Neural cell (in vitro differentiated cells): ENCODE data around the gene LCT. TPM values are rescaled to one million over a fixed set of nuclear protein-coding genes. Genes with fewer than 3 reads are reported as not detected.

Experiments
- H2AFZ ChIP-seq: fragments of 200-600, 300-800 bp; sonication (generic), shearing (Covaris generic); 2 replicates; pipeline ENCODE4 v1.6.0; 2014; ENCODE audit warnings: low read depth, mild to moderate bottlenecking, antibody characterized with exemption, low read length, moderate library complexity
- H3F3A ChIP-seq: fragments of 200-600 bp; shearing (Covaris generic); 2 replicates; pipeline ENCODE4 v1.6.1; 2016; ENCODE audit warnings: mild to moderate bottlenecking, moderate library complexity, mixed read lengths, antibody characterized with exemption, low read length; ENCODE audit not compliant: insufficient read depth, poor library complexity, severe bottlenecking
- H3K27ac ChIP-seq: fragments of 200-600, 300-800 bp; sonication (generic), shearing (Covaris generic); 2 replicates; pipeline ENCODE4 v1.5.1; 2014; ENCODE audit warnings: mild to moderate bottlenecking, low read length, moderate library complexity
- H3K27me3 ChIP-seq: fragments of 300-800, 200-600 bp; sonication (generic), shearing (Covaris generic); 2 replicates; pipeline ENCODE4 v1.6.0; 2014; ENCODE audit warnings: mild to moderate bottlenecking, low read depth, low read length, moderate library complexity; ENCODE audit not compliant: insufficient read depth
- H3K36me3 ChIP-seq: fragments of 300-800, 200-600 bp; sonication (generic), shearing (Covaris generic); 2 replicates; pipeline ENCODE4 v1.5.1; 2014; ENCODE audit warnings: mild to moderate bottlenecking, antibody characterized with exemption, low read length, moderate library complexity; ENCODE audit not compliant: insufficient read depth
- H3K4me2 ChIP-seq: fragments of 300-800, 200-600 bp; sonication (generic), shearing (Covaris generic); 2 replicates; pipeline ENCODE4 v1.6.0; 2014; ENCODE audit warnings: mild to moderate bottlenecking, low read length
- H3K4me3 ChIP-seq: fragments of 300-800, 200-600 bp; sonication (generic), shearing (Covaris generic); 2 replicates; pipeline ENCODE4 v1.5.1; 2014; ENCODE audit warnings: mild to moderate bottlenecking, low read length, moderate library complexity
- H3K79me2 ChIP-seq: fragments of 200-600 bp; shearing (Covaris generic); replicated peaks from 2 replicates; pipeline ENCODE4 v1.6.0; 2014; ENCODE audit warnings: mild to moderate bottlenecking, low read length, moderate library complexity; ENCODE audit not compliant: insufficient read depth
- H3K9ac ChIP-seq: fragments of 300-800, 200-600 bp; sonication (generic), shearing (Covaris generic); 2 replicates; pipeline ENCODE4 v1.6.1; 2016; ENCODE audit warnings: mild to moderate bottlenecking, low read length, mixed read lengths
- H3K9me2 ChIP-seq: fragments of 200-600 bp; shearing (Covaris generic); 2 replicates; pipeline ENCODE4 v1.6.1; 2016; ENCODE audit warnings: mild to moderate bottlenecking, low read length, mixed read lengths; ENCODE audit not compliant: insufficient read depth
- H3K9me3 ChIP-seq: fragments of 200-600, 300-800 bp; sonication (generic), shearing (Covaris generic); 2 replicates; pipeline ENCODE4 v1.6.1; 2016; ENCODE audit warnings: mild to moderate bottlenecking, mixed run types, low read length, moderate library complexity, mixed read lengths
- H4K20me1 ChIP-seq: fragments of 200-600 bp; shearing (Covaris generic); 2 replicates; pipeline ENCODE4 v1.6.1; 2016; ENCODE audit warnings: mild to moderate bottlenecking, mixed run types; ENCODE audit not compliant: insufficient read depth
- EP300 ChIP-seq: fragments of 450-650 bp; conservative IDR thresholded peaks from 2 replicates; pipeline ENCODE4 v1.6.1; 2014; ENCODE audit warnings: antibody characterized with exemption, mild to moderate bottlenecking, moderate library complexity; ENCODE audit not compliant: poor library complexity, severe bottlenecking
- EZH2 ChIP-seq: fragments of 200-600, 300-800 bp; shearing (Covaris generic), sonication (generic); IDR thresholded peaks from 2 replicates; pipeline ENCODE4 v1.6.1; 2014; ENCODE audit warnings: antibody characterized with exemption, low read length, borderline replicate concordance, mild to moderate bottlenecking; ENCODE audit not compliant: insufficient read depth, poor library complexity, severe bottlenecking
- MXI1 ChIP-seq: fragments of 450-650 bp; conservative IDR thresholded peaks from 2 replicates; pipeline ENCODE4 v1.6.1; 2014; ENCODE audit warnings: antibody characterized with exemption, mild to moderate bottlenecking; ENCODE audit not compliant: poor library complexity, severe bottlenecking
- POLR2AphosphoS5 ChIP-seq: IDR thresholded peaks from 2 replicates; pipeline ENCODE4 v1.6.1; 2012
- SMC3 ChIP-seq: fragments of 450-650 bp; conservative IDR thresholded peaks from 2 replicates; pipeline ENCODE4 v1.6.1; 2014; ENCODE audit warnings: antibody characterized with exemption, mild to moderate bottlenecking, moderate library complexity; ENCODE audit not compliant: poor library complexity
- TAF1 ChIP-seq: IDR thresholded peaks from 2 replicates; pipeline ENCODE4 v1.6.1; 2012; ENCODE audit warnings: low read depth
- polyA plus RNA-seq: library from polyadenylated mRNA; depleted of rRNA; stranded (reverse); fragments of >200 nt; gene quantifications from 2 replicates; pipeline ENCODE4 v1.2.3, GENCODE V29; 2014
- TF ChIP-seq, protein P1 (sequence below): fragments of 450-650 bp; IDR thresholded peaks from 2 replicates; pipeline ENCODE4 v1.5.1; 2014; ENCODE audit warnings: antibody characterized with exemption, mild to moderate bottlenecking, moderate library complexity; ENCODE audit not compliant: poor library complexity, severe bottlenecking
- TF ChIP-seq, protein P2 (sequence below): IDR thresholded peaks from 2 replicates; pipeline ENCODE4 v1.6.1; 2012; ENCODE audit warnings: borderline replicate concordance

The LCT gene
- polyA plus RNA-seq, 1 donor from 2014 or later: not detected

DNA sequence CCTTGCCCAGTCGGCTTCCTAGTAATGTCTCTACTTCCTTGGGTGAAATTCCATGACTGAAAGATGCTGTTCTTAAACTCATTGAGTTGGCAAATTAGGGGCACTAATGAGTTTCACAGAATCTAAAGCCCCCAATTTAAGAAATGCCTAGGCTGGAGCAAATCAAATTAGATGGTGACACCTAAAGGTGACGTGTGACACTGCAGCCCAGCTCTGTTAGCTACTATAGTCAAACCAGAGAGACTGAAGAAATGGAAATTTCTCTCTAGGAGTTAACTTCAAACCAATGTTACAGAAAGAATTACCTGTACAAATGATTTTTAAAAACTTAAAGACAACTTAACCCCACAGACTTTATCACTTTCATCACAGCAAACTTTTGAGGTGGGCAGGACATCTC, 37.2 kb downstream of the LCT start:
- Histone ChIP-seq H3K27me3 (no peaks in the 10 kb centered on the region), H3K9ac (no peak overlapping the region), H3K4me2 (no peak overlapping the region), H3K36me3 (no peaks in the 10 kb centered on the region), H4K20me1 (no peaks in the 10 kb centered on the region), H3K79me2 (no peaks in the 10 kb centered on the region), H3K27ac (no peak overlapping the region), H2AFZ (no peak overlapping the region), H3F3A (no peaks in the 10 kb centered on the region), H3K9me3 (peaks cover 5% of the 10 kb centered on the region), H3K9me2 (no peaks in the 10 kb centered on the region), H3K4me3 (no peak overlapping the region)
- TF ChIP-seq, protein P1, sequence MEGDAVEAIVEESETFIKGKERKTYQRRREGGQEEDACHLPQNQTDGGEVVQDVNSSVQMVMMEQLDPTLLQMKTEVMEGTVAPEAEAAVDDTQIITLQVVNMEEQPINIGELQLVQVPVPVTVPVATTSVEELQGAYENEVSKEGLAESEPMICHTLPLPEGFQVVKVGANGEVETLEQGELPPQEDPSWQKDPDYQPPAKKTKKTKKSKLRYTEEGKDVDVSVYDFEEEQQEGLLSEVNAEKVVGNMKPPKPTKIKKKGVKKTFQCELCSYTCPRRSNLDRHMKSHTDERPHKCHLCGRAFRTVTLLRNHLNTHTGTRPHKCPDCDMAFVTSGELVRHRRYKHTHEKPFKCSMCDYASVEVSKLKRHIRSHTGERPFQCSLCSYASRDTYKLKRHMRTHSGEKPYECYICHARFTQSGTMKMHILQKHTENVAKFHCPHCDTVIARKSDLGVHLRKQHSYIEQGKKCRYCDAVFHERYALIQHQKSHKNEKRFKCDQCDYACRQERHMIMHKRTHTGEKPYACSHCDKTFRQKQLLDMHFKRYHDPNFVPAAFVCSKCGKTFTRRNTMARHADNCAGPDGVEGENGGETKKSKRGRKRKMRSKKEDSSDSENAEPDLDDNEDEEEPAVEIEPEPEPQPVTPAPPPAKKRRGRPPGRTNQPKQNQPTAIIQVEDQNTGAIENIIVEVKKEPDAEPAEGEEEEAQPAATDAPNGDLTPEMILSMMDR: no peak

DNA sequence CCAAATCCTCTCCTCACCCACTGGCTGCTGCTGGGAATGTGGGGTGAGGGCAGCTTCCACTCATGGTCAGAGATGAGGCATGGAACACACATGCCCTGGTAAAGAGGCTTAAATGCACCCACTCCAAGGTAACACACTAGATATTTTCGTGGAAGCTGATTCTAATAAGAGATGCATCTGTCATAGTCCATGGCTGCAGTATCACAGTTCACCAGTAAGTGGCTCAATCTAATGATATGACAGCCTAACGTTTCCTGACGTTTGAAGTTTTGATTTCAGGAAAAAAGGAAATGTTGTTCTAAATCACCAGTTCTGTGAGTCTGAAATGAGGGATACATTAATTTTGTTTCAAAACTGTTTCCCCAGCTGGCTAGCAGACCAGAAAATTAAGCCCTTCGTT, 38.2 kb downstream of the LCT start:
- H3K9me2 ChIP-seq: no peaks in the 10 kb centered on the region
- peaks cover 5% of the 10 kb centered on the region for H3K9me3 ChIP-seq
- H3K4me3 ChIP-seq: no peak overlapping the region
- H3K9ac ChIP-seq: no peak overlapping the region
- H3K27me3 ChIP-seq: no peaks in the 10 kb centered on the region
- no peak overlapping the region for H3K4me2 ChIP-seq
- H4K20me1 ChIP-seq: no peaks in the 10 kb centered on the region
- no peaks in the 10 kb centered on the region for H3F3A ChIP-seq
- H3K79me2 ChIP-seq: no peaks in the 10 kb centered on the region
- H3K36me3 ChIP-seq: no peaks in the 10 kb centered on the region
- TF ChIP-seq POLR2AphosphoS5: no peak
- TF ChIP-seq, protein P1: peak; percentile 46
- TF ChIP-seq, protein P2, sequence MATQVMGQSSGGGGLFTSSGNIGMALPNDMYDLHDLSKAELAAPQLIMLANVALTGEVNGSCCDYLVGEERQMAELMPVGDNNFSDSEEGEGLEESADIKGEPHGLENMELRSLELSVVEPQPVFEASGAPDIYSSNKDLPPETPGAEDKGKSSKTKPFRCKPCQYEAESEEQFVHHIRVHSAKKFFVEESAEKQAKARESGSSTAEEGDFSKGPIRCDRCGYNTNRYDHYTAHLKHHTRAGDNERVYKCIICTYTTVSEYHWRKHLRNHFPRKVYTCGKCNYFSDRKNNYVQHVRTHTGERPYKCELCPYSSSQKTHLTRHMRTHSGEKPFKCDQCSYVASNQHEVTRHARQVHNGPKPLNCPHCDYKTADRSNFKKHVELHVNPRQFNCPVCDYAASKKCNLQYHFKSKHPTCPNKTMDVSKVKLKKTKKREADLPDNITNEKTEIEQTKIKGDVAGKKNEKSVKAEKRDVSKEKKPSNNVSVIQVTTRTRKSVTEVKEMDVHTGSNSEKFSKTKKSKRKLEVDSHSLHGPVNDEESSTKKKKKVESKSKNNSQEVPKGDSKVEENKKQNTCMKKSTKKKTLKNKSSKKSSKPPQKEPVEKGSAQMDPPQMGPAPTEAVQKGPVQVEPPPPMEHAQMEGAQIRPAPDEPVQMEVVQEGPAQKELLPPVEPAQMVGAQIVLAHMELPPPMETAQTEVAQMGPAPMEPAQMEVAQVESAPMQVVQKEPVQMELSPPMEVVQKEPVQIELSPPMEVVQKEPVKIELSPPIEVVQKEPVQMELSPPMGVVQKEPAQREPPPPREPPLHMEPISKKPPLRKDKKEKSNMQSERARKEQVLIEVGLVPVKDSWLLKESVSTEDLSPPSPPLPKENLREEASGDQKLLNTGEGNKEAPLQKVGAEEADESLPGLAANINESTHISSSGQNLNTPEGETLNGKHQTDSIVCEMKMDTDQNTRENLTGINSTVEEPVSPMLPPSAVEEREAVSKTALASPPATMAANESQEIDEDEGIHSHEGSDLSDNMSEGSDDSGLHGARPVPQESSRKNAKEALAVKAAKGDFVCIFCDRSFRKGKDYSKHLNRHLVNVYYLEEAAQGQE: no peak
- TF ChIP-seq MXI1: no peak
- TF ChIP-seq EP300: no peak
- H3K27ac ChIP-seq: no peak overlapping the region
- H2AFZ ChIP-seq: no peak overlapping the region

DNA sequence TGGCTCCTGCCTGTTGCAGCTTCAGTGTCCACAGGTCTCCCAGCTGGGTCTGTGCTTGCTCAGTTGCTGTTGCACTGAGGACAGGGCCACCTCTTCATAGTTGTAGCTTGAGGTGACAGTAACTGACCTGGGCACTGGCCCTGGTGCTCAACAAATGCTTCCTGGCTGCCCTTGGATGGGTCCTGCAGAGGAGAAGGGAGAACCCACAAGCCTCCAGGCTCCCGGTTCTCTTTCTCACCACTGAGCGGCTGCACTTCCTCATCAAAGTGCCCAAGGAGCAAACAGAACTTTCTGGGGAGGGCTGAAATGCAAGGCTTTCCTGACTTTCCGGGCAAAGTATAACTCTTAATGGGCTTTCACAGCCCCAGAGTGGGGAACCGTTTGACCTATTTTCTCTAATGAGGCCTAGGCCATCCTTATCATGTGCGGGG, 38.7 kb downstream of the LCT start:
- H3K9me3 ChIP-seq: peaks cover 5% of the 10 kb centered on the region
- no peak overlapping the region for H3K9ac ChIP-seq
- H3F3A ChIP-seq: no peaks in the 10 kb centered on the region
- no peak overlapping the region for H3K27ac ChIP-seq
- H3K9me2 ChIP-seq: no peaks in the 10 kb centered on the region
- no peaks in the 10 kb centered on the region for H3K36me3 ChIP-seq
- H3K79me2 ChIP-seq: no peaks in the 10 kb centered on the region
- no peaks in the 10 kb centered on the region for H3K27me3 ChIP-seq
- no peak overlapping the region for H2AFZ ChIP-seq
- no peak overlapping the region for H3K4me2 ChIP-seq
- H4K20me1 ChIP-seq: no peaks in the 10 kb centered on the region
- H3K4me3 ChIP-seq: no peak overlapping the region
- no peak for TF ChIP-seq MXI1
- TF ChIP-seq SMC3: no peak
- no peak for TF ChIP-seq TAF1
- TF ChIP-seq POLR2AphosphoS5: no peak
- no peak for TF ChIP-seq EP300
- no peak for TF ChIP-seq EZH2
- TF ChIP-seq, protein P1: no peak
- TF ChIP-seq, protein P2: no peak
